ENCODE data around the gene IL6R. TPM values are rescaled to one million over a fixed set of nuclear protein-coding genes. Genes with fewer than 3 reads are reported as not detected.

Gene IL6R
- total and polyA plus RNA-seq, 4 donors, result 18.8 to 67.6 (median 35.3) TPM

DNA sequence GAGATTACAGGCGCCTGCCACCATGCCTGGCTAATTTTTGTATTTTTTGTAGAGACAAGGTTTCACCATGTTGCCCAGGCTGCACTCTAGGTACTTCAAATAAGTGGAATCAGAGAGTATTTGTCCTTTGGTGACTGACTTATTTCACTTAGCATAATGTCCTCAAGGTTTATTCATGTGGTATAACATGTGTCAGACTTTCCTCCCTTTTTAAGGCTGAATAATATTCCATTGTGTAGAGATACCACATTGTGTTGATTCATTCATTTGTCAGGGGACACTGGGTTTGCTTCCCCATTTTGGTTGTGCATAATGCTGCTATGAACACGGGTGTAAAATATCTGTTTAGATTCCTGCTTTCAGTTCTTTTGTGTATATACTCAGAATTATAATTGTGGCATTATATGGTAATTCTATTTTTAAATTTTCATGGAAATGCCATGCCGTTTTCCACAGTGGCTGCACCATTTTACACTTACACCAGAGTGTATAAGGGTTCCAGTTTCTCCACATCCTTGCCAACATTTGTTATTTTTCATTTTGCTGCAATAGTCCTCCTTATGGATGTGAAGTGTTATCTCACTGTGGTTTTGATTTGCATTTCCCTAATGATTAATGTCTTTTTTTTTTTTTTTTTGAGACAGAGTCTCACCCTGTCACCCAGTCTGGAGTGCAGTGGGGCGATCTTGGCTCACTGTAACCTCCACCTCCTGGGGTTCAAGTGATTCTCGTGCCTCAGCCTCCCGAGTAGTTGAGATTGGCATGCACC, 35.1 kb downstream of the IL6R start:
- Histone ChIP-seq H3K4me3 (ENCODE audit: low read depth in 1 of 3, low read length in 3 of 3) (no peak overlapping the region), H3K27ac (ENCODE audit: low read depth in 1 of 2, low read length in 2 of 2) (peak overlapping the region; percentile 52 to 59), H3K9ac (ENCODE audit: low read depth in 1 of 2, low read length in 2 of 2) (no peak overlapping the region), H3K27me3 (ENCODE audit: control insufficient read depth in 4 of 4, insufficient read depth in 4 of 4, low read length in 3 of 4) (no peaks in the 10 kb centered on the region), H3K4me1 (ENCODE audit: control insufficient read depth in 4 of 4, insufficient read depth in 4 of 4, low read length in 3 of 4) (peaks cover 3 to 40% (median 30%) of the 10 kb centered on the region in 4 donors), H3K9me3 (ENCODE audit: control insufficient read depth in 4 of 4, low read length in 3 of 4) (no peaks in the 10 kb centered on the region), H3K36me3 (ENCODE audit: control insufficient read depth in 4 of 4, insufficient read depth in 3 of 4, low read depth in 1 of 4, low read length in 3 of 4) (peaks cover 10 to 58% (median 38%) of the 10 kb centered on the region in 4 donors)
- TF ChIP-seq, protein P1, sequence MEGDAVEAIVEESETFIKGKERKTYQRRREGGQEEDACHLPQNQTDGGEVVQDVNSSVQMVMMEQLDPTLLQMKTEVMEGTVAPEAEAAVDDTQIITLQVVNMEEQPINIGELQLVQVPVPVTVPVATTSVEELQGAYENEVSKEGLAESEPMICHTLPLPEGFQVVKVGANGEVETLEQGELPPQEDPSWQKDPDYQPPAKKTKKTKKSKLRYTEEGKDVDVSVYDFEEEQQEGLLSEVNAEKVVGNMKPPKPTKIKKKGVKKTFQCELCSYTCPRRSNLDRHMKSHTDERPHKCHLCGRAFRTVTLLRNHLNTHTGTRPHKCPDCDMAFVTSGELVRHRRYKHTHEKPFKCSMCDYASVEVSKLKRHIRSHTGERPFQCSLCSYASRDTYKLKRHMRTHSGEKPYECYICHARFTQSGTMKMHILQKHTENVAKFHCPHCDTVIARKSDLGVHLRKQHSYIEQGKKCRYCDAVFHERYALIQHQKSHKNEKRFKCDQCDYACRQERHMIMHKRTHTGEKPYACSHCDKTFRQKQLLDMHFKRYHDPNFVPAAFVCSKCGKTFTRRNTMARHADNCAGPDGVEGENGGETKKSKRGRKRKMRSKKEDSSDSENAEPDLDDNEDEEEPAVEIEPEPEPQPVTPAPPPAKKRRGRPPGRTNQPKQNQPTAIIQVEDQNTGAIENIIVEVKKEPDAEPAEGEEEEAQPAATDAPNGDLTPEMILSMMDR (IDR thresholded peaks at IDR 0.05; ENCODE audit: low read depth, low read length, missing input control), result no peak
- no peak for TF ChIP-seq ATF3 (IDR thresholded peaks at IDR 0.05)
- no peak for TF ChIP-seq HNF4G (IDR thresholded peaks at IDR 0.05)
- TF ChIP-seq ZBTB33 (IDR thresholded peaks at IDR 0.05), result no peak
- TF ChIP-seq SP1 (IDR thresholded peaks at IDR 0.05), result no peak
- TF ChIP-seq, protein P2, sequence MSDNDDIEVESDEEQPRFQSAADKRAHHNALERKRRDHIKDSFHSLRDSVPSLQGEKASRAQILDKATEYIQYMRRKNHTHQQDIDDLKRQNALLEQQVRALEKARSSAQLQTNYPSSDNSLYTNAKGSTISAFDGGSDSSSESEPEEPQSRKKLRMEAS (IDR thresholded peaks at IDR 0.05), result no peak
- no peak for TF ChIP-seq FOXA1 (IDR thresholded peaks at IDR 0.05)
- TF ChIP-seq JUND (IDR thresholded peaks at IDR 0.05), result no peak
- TF ChIP-seq TAF1 (conservative IDR thresholded peaks at IDR 0.05), result no peak
- TF ChIP-seq NR2F2 (IDR thresholded peaks at IDR 0.05), result no peak
- TF ChIP-seq EGR1 (IDR thresholded peaks at IDR 0.05; ENCODE audit: low read depth in 2 of 2), result no peak
- no peak for TF ChIP-seq FOXA2 (IDR thresholded peaks at IDR 0.05)
- TF ChIP-seq, protein P3, sequence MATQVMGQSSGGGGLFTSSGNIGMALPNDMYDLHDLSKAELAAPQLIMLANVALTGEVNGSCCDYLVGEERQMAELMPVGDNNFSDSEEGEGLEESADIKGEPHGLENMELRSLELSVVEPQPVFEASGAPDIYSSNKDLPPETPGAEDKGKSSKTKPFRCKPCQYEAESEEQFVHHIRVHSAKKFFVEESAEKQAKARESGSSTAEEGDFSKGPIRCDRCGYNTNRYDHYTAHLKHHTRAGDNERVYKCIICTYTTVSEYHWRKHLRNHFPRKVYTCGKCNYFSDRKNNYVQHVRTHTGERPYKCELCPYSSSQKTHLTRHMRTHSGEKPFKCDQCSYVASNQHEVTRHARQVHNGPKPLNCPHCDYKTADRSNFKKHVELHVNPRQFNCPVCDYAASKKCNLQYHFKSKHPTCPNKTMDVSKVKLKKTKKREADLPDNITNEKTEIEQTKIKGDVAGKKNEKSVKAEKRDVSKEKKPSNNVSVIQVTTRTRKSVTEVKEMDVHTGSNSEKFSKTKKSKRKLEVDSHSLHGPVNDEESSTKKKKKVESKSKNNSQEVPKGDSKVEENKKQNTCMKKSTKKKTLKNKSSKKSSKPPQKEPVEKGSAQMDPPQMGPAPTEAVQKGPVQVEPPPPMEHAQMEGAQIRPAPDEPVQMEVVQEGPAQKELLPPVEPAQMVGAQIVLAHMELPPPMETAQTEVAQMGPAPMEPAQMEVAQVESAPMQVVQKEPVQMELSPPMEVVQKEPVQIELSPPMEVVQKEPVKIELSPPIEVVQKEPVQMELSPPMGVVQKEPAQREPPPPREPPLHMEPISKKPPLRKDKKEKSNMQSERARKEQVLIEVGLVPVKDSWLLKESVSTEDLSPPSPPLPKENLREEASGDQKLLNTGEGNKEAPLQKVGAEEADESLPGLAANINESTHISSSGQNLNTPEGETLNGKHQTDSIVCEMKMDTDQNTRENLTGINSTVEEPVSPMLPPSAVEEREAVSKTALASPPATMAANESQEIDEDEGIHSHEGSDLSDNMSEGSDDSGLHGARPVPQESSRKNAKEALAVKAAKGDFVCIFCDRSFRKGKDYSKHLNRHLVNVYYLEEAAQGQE (IDR thresholded peaks at IDR 0.05), result no peak
- no peak for TF ChIP-seq HNF4A (conservative IDR thresholded peaks at IDR 0.05)
- no peak for TF ChIP-seq YY1 (IDR thresholded peaks at IDR 0.05)
- no peak for TF ChIP-seq RXRA (IDR thresholded peaks at IDR 0.05)
- no peak for TF ChIP-seq RAD21 (IDR thresholded peaks at IDR 0.05)
- no peak for TF ChIP-seq GABPA (IDR thresholded peaks at IDR 0.05 in 1 of 2, conservative IDR thresholded peaks at IDR 0.05 in 1 of 2)
- 90% methylated on average over 6 of the region's 6 CpGs for WGBS
- no peak for DNase-seq (ENCODE audit: low spot score)

All from liver (tissue), 9 donors.